MM.1S (cell line): ENCODE results near the gene RASGRP2.

ENCODE experiments used
- CTCF ChIP-seq: fragments of 300-600 bp; sonication (generic); IDR thresholded peaks from 2 replicates; pipeline ENCODE4 v1.5.1; 2016; ENCODE audit warnings: antibody characterized with exemption, low read length, mixed read lengths
- EZH2phosphoT487 ChIP-seq: fragments of 300-600 bp; sonication (generic); IDR thresholded peaks from 2 replicates; pipeline ENCODE4 v1.6.1; 2018; ENCODE audit warnings: antibody characterized with exemption, low read length

- TF ChIP-seq CTCF: no peak
- no peak for TF ChIP-seq EZH2phosphoT487
These were observed 30.2 kb upstream of the RASGRP2 start for GRCh38 chr11:64774144-64774543.
